Fibroblast of pulmonary artery (primary cell): ENCODE results near the gene CCR8.

ENCODE experiments used
- DNase-seq: peaks from one replicate; pipeline ENCODE4 v3.0.0-alpha.2; 2010; ENCODE audit warnings: low read depth
- H3K4me3 ChIP-seq: replicated peaks from 2 replicates; pipeline ENCODE4 v1.5.1; 2011; ENCODE audit warnings: low read depth, mild to moderate bottlenecking, control low read depth, low read length, moderate library complexity
- TF ChIP-seq, protein P1 (sequence below): IDR thresholded peaks from 2 replicates; pipeline ENCODE4 v1.5.1; 2011; ENCODE audit warnings: mild to moderate bottlenecking, control low read depth, low read length, inconsistent platforms; ENCODE audit errors: missing control alignments

Gene CCR8

DNA sequence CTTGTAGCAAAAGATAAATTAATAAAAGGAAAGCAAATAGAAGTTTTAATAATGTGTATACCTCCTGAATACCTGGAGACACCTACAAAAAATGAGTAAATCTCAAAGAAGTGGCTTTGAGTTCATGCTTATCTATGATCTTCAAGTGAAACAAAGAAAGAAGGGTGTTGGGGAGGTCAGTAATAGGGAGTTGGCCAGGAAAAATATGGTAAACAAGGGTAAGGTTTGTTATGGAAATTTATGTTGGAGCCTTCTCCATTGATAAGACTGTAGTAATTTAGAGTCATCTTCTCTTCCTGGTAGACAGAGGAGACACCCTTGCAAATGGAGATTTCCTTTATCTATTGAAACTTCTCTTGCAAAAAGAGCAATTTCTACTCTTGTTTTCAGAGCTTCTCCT lies 6.6 kb upstream of the CCR8 start:
- H3K4me3 ChIP-seq = no peak overlapping the region
- TF ChIP-seq, protein P1, sequence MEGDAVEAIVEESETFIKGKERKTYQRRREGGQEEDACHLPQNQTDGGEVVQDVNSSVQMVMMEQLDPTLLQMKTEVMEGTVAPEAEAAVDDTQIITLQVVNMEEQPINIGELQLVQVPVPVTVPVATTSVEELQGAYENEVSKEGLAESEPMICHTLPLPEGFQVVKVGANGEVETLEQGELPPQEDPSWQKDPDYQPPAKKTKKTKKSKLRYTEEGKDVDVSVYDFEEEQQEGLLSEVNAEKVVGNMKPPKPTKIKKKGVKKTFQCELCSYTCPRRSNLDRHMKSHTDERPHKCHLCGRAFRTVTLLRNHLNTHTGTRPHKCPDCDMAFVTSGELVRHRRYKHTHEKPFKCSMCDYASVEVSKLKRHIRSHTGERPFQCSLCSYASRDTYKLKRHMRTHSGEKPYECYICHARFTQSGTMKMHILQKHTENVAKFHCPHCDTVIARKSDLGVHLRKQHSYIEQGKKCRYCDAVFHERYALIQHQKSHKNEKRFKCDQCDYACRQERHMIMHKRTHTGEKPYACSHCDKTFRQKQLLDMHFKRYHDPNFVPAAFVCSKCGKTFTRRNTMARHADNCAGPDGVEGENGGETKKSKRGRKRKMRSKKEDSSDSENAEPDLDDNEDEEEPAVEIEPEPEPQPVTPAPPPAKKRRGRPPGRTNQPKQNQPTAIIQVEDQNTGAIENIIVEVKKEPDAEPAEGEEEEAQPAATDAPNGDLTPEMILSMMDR = no peak
- no peak for DNase-seq

DNA sequence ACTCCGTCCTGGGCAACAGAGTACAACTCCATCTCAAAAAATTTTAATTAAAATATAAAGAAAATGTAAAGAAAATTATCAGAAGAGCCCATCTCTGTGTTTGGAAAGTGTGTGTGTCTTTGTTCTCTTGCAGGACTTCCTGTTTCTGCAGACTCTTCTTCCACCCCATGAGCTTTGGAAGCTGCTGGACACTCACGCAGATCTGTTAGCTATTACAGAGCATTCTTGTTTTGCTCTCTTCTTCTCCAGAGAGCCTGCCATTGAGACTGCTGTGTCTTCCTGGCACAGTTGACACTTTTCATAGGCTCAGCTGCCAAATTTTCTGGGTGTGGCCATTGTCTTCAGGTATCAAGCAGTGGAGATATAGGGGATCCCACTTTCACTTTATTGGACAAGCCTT lies 6.0 kb upstream of the CCR8 start:
- TF ChIP-seq, protein P1 = no peak
- H3K4me3 ChIP-seq = no peak overlapping the region
- no peak for DNase-seq

DNA sequence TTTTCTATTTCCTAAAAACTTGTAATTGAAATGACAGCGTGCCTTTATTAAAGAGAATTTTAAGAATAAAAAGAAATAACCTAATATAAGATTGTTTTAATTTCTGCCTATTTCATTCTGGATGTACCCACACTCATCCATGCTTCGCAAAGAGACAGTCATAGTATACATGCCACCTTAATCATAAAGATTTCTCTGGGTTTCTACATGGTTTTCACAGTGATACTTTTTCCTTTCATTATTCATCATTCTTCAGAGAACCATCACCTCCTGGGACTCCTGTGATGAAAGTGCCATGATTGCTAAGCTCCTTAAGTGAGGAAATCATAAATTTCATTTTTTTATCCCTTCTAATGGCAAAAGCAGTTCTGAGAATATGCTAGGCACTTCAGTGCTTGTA lies 4.3 kb upstream of the CCR8 start:
- TF ChIP-seq, protein P1 = no peak
- DNase-seq = no peak
- H3K4me3 ChIP-seq = no peak overlapping the region

DNA sequence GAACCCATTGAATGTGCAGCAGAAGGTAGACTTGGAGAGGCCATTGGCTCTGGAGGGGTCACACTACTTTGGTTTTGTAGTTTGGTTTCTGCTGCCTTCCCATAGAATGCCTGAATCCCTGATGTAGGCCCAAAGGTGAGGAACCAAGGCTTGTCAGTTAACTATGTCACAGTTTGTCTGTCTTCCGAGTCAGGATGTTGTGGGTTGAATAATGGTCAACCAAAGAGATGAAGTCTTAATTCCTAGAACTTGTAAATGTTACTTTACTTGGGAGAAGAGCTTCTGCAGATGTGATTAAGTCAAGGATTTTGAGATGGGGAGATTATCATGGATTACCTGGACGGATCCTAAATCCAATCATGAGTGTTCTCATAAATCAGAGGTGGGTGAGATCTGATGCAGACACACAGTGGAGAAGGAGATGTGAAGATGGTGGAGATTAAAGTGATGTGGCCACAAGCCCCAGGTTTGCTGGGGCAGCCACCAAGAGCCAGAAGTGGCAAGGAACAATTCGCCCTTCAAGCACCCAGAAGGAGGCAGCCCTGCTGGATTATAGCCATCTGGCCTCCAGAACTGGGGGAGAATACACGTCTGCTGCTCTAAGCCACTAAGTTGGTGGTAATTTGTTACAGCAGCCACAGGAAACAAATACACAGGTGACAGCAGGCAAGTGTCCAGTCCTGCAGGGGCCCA lies 2.3 kb upstream of the CCR8 start:
- TF ChIP-seq, protein P1 = no peak
- no peak for DNase-seq
- H3K4me3 ChIP-seq = no peak overlapping the region

DNA sequence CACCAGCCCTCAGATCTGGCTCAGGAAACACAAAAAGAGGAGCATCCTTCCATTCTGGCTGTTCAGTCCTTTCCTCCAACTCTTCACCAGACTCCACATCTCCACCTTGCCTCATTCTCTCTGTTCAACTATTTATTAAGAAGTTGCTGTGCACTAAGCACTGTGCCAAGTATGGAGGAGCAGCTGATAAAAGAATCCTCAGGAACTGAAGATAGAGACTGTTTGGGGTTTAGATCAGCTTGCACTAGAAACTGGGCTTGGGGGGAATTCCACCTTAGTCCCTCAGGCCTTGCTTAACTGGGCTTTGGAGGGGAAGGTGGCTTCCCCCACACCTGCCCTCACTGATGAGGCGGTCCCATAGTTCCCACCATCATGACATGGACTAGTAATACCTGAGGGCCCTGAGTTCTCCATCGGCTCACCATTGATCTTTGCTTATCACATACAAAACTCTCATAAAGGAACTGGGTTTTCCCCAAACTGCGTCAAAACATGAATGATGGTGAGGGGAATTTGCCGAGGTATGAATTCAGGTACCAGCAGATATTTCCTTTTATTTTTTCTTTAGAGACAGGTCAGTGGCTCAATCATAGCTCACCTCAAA lies 1.7 kb upstream of the CCR8 start:
- H3K4me3 ChIP-seq = no peak overlapping the region
- TF ChIP-seq, protein P1 = no peak
- no peak for DNase-seq

DNA sequence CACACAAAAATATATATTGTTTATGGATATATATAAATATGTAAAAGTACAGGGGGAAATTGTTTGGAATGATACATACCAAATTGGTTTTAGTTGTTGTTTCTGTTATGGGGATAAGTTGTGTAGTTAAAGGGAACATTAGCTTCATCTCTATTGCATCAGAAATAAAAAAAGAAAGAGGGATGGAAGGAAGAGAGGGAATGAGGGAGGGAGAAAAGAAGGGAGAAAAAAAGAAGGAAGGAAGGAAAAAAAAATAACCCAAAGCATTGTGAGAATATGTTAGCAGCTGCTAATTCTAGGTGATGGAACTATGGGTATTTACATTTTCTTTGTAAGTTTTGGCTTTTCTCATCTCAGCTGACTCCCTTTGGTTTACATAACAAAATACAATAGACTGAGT lies 1.3 kb downstream of the CCR8 start:
- TF ChIP-seq, protein P1 = no peak
- H3K4me3 ChIP-seq = no peak overlapping the region
- DNase-seq = no peak

DNA sequence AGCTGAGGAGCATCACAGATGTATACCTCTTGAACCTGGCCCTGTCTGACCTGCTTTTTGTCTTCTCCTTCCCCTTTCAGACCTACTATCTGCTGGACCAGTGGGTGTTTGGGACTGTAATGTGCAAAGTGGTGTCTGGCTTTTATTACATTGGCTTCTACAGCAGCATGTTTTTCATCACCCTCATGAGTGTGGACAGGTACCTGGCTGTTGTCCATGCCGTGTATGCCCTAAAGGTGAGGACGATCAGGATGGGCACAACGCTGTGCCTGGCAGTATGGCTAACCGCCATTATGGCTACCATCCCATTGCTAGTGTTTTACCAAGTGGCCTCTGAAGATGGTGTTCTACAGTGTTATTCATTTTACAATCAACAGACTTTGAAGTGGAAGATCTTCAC lies 3.0 kb downstream of the CCR8 start:
- no peak for DNase-seq
- TF ChIP-seq, protein P1 = no peak
- H3K4me3 ChIP-seq = no peak overlapping the region
